Measurements from ENCODE around the gene CCNB3. TPM values are rescaled to one million over a fixed set of nuclear protein-coding genes. Genes with fewer than 3 reads are reported as not detected.
A peak's percentile ranks its signal among the peaks of the same experiment; 100 is the strongest.

CCNB3 gene
- total and polyA plus RNA-seq, 2 experiments from 2014 or later = 0.40 to 1.8 TPM

GRCh38 chrX:50165727-50166126 is 38.8 kb upstream of the CCNB3 start:
- no peaks in the 10 kb centered on the region for H3K27me3 ChIP-seq
- H3K36me3 ChIP-seq = no peaks in the 10 kb centered on the region
- H3K27ac ChIP-seq = no peak overlapping the region
- H3K4me1 ChIP-seq (ENCODE audit: low read depth) = no peaks in the 10 kb centered on the region
- H3K9me3 ChIP-seq (ENCODE audit: low read depth) = no peaks in the 10 kb centered on the region
- H3K4me3 ChIP-seq = no peak overlapping the region
- TF ChIP-seq CTCF (IDR thresholded peaks at IDR 0.05; ENCODE audit: low read depth, low read length) = no peak
- no peak for DNase-seq (ENCODE audit: low read depth in 1 of 2, low spot score in 1 of 2)

GRCh38 chrX:50167366-50167765 is 37.2 kb upstream of the CCNB3 start:
- DNase-seq (ENCODE audit: low read depth in 1 of 2, low spot score in 1 of 2) = no peak
- Histone ChIP-seq H3K27ac (no peak overlapping the region), H3K4me3 (no peak overlapping the region), H3K36me3 (no peaks in the 10 kb centered on the region), H3K4me1 (ENCODE audit: low read depth) (no peaks in the 10 kb centered on the region), H3K9me3 (ENCODE audit: low read depth) (no peaks in the 10 kb centered on the region), H3K27me3 (no peaks in the 10 kb centered on the region)
- no peak for TF ChIP-seq CTCF (IDR thresholded peaks at IDR 0.05; ENCODE audit: low read depth, low read length)

- Histone ChIP-seq H3K27ac (no peak overlapping the region), H3K4me3 (no peak overlapping the region), H3K4me1 (ENCODE audit: low read depth) (no peaks in the 10 kb centered on the region), H3K9me3 (ENCODE audit: low read depth) (no peaks in the 10 kb centered on the region), H3K36me3 (no peaks in the 10 kb centered on the region), H3K27me3 (no peaks in the 10 kb centered on the region)
- DNase-seq (ENCODE audit: low read depth in 1 of 2, low spot score in 1 of 2) = peak in 1 of 2 donors; percentile 0
- no peak for TF ChIP-seq CTCF (IDR thresholded peaks at IDR 0.05; ENCODE audit: low read depth, low read length)
These were observed 36.3 kb upstream of the CCNB3 start for GRCh38 chrX:50168241-50168687.

- H3K4me3 ChIP-seq = no peak overlapping the region
- TF ChIP-seq CTCF (IDR thresholded peaks at IDR 0.05; ENCODE audit: low read depth, low read length) = no peak
- H3K4me1 ChIP-seq (ENCODE audit: low read depth) = no peaks in the 10 kb centered on the region
- no peaks in the 10 kb centered on the region for H3K9me3 ChIP-seq (ENCODE audit: low read depth)
- H3K27me3 ChIP-seq = no peaks in the 10 kb centered on the region
- no peaks in the 10 kb centered on the region for H3K36me3 ChIP-seq
- no peak for DNase-seq (ENCODE audit: low read depth in 1 of 2, low spot score in 1 of 2)
- no peak overlapping the region for H3K27ac ChIP-seq
These were observed 34.8 kb upstream of the CCNB3 start for GRCh38 chrX:50169717-50170116.

- Histone ChIP-seq H3K27ac (no peak overlapping the region), H3K4me1 (ENCODE audit: low read depth) (no peaks in the 10 kb centered on the region), H3K4me3 (no peak overlapping the region), H3K27me3 (no peaks in the 10 kb centered on the region), H3K9me3 (ENCODE audit: low read depth) (no peaks in the 10 kb centered on the region), H3K36me3 (no peaks in the 10 kb centered on the region)
- no peak for DNase-seq (ENCODE audit: low read depth in 1 of 2, low spot score in 1 of 2)
- TF ChIP-seq CTCF (IDR thresholded peaks at IDR 0.05; ENCODE audit: low read depth, low read length) = no peak
These were observed 24.3 kb upstream of the CCNB3 start for GRCh38 chrX:50180073-50180940.

Data from cardiac muscle cell (in vitro differentiated cells and primary cell).